AG04449 (cell line): Measurements from ENCODE around the gene PCGF3.

Experiments used
- CTCF ChIA-PET: fragments of 350-600 bp; formaldehyde crosslinking; extraction: SDS; loops from one replicate; lab custom pipeline; 2021; ENCODE audit warnings: antibody characterized with exemption; lab: Yijun Ruan, JAX
- POLR2A ChIA-PET: fragments of 400-600, 350-600 bp; formaldehyde crosslinking; extraction: SDS; loops from one replicate; lab custom pipeline; 2020; ENCODE audit warnings: antibody characterized with exemption, inconsistent platforms; lab: Yijun Ruan, JAX
- DNase-seq: peaks from one replicate; pipeline ENCODE4 v3.0.0-alpha.2; 2010; ENCODE audit warnings: low read depth, low spot score
- H3K4me3 ChIP-seq: 2 replicates; pipeline ENCODE4 v1.5.1; 2011; ENCODE audit warnings: low read depth, mild to moderate bottlenecking, control low read depth, low read length
- CTCF ChIP-seq: IDR thresholded peaks from one replicate; pipeline ENCODE4 v1.5.1; 2011; ENCODE audit warnings: mild to moderate bottlenecking, moderate library complexity, low read length, control low read depth, inconsistent platforms; ENCODE audit not compliant: insufficient read depth; ENCODE audit errors: missing control alignments

The PCGF3 gene

GRCh38 chr4:815464-816146 is 110.0 kb downstream of the PCGF3 start:
- POLR2A ChIA-PET = interaction anchor here (0.6 kb wide), 1 partner anchor 19 kb away, joined by 3 read pairs; no protein-coding TSS in a partner anchor
- no peak overlapping the region for H3K4me3 ChIP-seq
- DNase-seq = no peak
- TF ChIP-seq CTCF = no peak
- CTCF ChIA-PET = no interaction called here

- no peak for DNase-seq
- ChIA-PET POLR2A (no interaction called here), CTCF (no interaction called here)
- H3K4me3 ChIP-seq = no peak overlapping the region
- TF ChIP-seq CTCF = no peak
These were observed 112.7 kb downstream of the PCGF3 start for GRCh38 chr4:818106-818921.

DNA sequence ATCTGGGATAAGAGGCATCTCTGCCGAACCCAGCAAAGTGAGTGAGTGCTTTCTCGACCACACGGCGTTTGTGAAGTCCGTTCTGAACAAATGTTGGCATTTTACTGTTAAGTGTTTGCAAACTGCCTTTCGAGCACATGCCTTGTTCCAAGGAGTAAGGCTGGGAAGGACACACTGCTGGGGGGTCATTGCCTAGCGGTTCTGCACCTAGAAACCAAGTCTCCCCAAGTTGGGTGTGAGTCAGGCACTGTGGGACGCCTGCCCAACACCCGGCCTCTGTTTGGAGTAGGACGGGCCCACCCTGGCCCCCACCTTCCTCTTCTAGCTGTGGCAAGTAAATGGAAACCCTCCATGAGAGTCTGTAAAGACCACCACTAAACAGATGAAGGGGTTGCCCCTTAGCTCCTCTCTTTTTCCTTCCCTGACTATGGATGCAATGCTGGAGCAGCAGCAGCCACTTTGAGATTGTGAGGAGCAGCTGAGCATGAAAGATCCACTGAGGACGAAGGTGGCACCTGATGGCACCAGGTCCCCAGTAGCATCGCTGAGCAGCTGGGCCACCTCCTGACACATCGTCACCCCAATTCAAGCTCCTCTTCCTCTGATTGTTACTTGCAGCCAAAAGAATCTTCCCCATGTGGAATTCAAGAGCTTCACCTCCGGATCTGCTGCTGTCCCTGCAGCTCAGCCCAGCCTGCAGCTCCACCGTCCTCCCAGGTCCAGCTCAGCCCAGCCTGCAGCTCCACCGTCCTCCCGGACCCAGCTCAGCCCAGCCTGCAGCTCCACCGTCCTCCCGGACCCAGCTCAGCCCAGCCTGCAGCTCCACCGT is 114.0 kb downstream of the PCGF3 start:
- TF ChIP-seq CTCF = no peak
- ChIA-PET CTCF (no interaction called here), POLR2A (no interaction called here)
- DNase-seq = no peak
- no peak overlapping the region for H3K4me3 ChIP-seq
